HepG2 (cell line): Measurements from ENCODE around the gene NAA38. TPM values are rescaled to one million over a fixed set of nuclear protein-coding genes. Genes with fewer than 3 reads are reported as not detected.

Experiments
- CEBPG ChIP-seq: IDR thresholded peaks from 2 replicates; pipeline ENCODE4 v1.6.1; 2016
- E2F1 ChIP-seq: sonication (generic); formaldehyde crosslinking; IDR thresholded peaks from 2 replicates; pipeline ENCODE4 v1.5.0; 2020; ENCODE audit warnings: missing genetic modification reagents
- ETV5 ChIP-seq: IDR thresholded peaks from 2 replicates; pipeline ENCODE4 v1.6.1; 2018; ENCODE audit warnings: missing biosample characterization, missing genetic modification reagents, inconsistent platforms, borderline replicate concordance
- HHEX ChIP-seq: IDR thresholded peaks from 2 replicates; pipeline ENCODE4 v1.6.1; 2016; ENCODE audit warnings: control low read depth
- HOXD1 ChIP-seq: sonication (generic); formaldehyde crosslinking; IDR thresholded peaks from 2 replicates; pipeline ENCODE4 v1.5.0; 2020; ENCODE audit warnings: missing genetic modification reagents
- KIAA2018 ChIP-seq: sonication (generic); formaldehyde crosslinking; IDR thresholded peaks from 2 replicates; pipeline ENCODE4 v1.5.0; 2020; ENCODE audit warnings: mild to moderate bottlenecking, missing genetic modification reagents, borderline replicate concordance
- MED13 ChIP-seq: sonication (generic); formaldehyde crosslinking; IDR thresholded peaks from 2 replicates; pipeline ENCODE4 v1.5.0; 2020; ENCODE audit warnings: missing genetic modification reagents
- NAIF1 ChIP-seq: sonication (generic); formaldehyde crosslinking; IDR thresholded peaks from 2 replicates; pipeline ENCODE4 v1.5.0; 2020; ENCODE audit warnings: mild to moderate bottlenecking, missing genetic modification reagents, borderline replicate concordance
- REL ChIP-seq: sonication (generic); formaldehyde crosslinking; conservative IDR thresholded peaks from 2 replicates; pipeline ENCODE4 v1.8.0; 2022; ENCODE audit warnings: mild to moderate bottlenecking, missing genetic modification reagents, moderate library complexity
- SIX1 ChIP-seq: sonication (generic); formaldehyde crosslinking; IDR thresholded peaks from 2 replicates; pipeline ENCODE4 v1.4.0; 2020; ENCODE audit warnings: missing genetic modification reagents, borderline replicate concordance
- SPEN ChIP-seq: sonication (generic); formaldehyde crosslinking; IDR thresholded peaks from 2 replicates; pipeline ENCODE4 v1.5.1; 2020; ENCODE audit warnings: low read depth, mild to moderate bottlenecking, missing genetic modification reagents
- TCF7L2 ChIP-seq: IDR thresholded peaks from 2 replicates; pipeline ENCODE4 v1.6.1; 2011; ENCODE audit warnings: mild to moderate bottlenecking, low read depth, low read length, moderate library complexity
- TFAP4 ChIP-seq: sonication (generic); IDR thresholded peaks from 2 replicates; pipeline ENCODE4 v1.6.1; 2016; ENCODE audit warnings: low read depth, borderline replicate concordance
- THYN1 ChIP-seq: sonication (generic); formaldehyde crosslinking; IDR thresholded peaks from 2 replicates; pipeline ENCODE4 v1.8.1; 2023; ENCODE audit warnings: low read depth, mild to moderate bottlenecking, moderate library complexity, missing genetic modification reagents, borderline replicate concordance
- TP53 ChIP-seq: sonication (generic); formaldehyde crosslinking; conservative IDR thresholded peaks from 2 replicates; pipeline ENCODE4 v1.4.0; 2020; ENCODE audit warnings: missing genetic modification reagents
- ZBTB3 ChIP-seq: sonication (generic); formaldehyde crosslinking; IDR thresholded peaks from 2 replicates; pipeline ENCODE4 v1.4.0; 2020; ENCODE audit warnings: low read depth, mild to moderate bottlenecking, moderate library complexity, missing genetic modification reagents, borderline replicate concordance
- ZMYM2 ChIP-seq: sonication (generic); formaldehyde crosslinking; IDR thresholded peaks from 2 replicates; pipeline ENCODE4 v1.8.0; 2022; ENCODE audit warnings: mild to moderate bottlenecking, missing genetic modification reagents
- ZNF549 ChIP-seq: sonication (generic); formaldehyde crosslinking; IDR thresholded peaks from 2 replicates; pipeline ENCODE4 v1.5.0; 2020; ENCODE audit warnings: missing genetic modification reagents
- ZNF672 ChIP-seq: sonication (generic); formaldehyde crosslinking; IDR thresholded peaks from 2 replicates; pipeline ENCODE4 v1.8.1; 2022; ENCODE audit warnings: missing genetic modification reagents
- ZNF75D ChIP-seq: sonication (generic); formaldehyde crosslinking; IDR thresholded peaks from 2 replicates; pipeline ENCODE4 v1.8.1; 2023; ENCODE audit warnings: missing genetic modification reagents, mild to moderate bottlenecking, borderline replicate concordance
- polyA plus RNA-seq, 8 experiments: library from polyadenylated mRNA; depleted of rRNA in 3 of 8; stranded (reverse) in 7 of 8; unstranded in 1 of 8; fragments of >200 nt; fragmentation: Illumina TruSeq in 4 of 8; extraction: Trizol in 4 of 8; gene quantifications; 2 replicates each; pipeline versions ENCODE4 v1.2.1 to v1.2.3, GENCODE V29; 2011 to 2016; ENCODE audit warnings: low read depth in 4 of 8, missing spikeins in 1 of 8, mixed read lengths in 1 of 8; ENCODE audit not compliant: insufficient read depth in 1 of 8
- total RNA-seq, 5 experiments: library from RNA; depleted of rRNA; stranded (reverse); fragments of >200 nt; fragmentation: Illumina TruSeq; extraction: Trizol; gene quantifications; 2 replicates each; pipeline ENCODE4 v1.2.3, GENCODE V29; 2016; ENCODE audit warnings: low read depth in 1 of 5

The NAA38 gene
- total and polyA plus RNA-seq, 2 of the 13 experiments (the other 11 are each of a cell fraction or from before 2014, with no cell fraction given) = 46.9 to 91.6 TPM

DNA sequence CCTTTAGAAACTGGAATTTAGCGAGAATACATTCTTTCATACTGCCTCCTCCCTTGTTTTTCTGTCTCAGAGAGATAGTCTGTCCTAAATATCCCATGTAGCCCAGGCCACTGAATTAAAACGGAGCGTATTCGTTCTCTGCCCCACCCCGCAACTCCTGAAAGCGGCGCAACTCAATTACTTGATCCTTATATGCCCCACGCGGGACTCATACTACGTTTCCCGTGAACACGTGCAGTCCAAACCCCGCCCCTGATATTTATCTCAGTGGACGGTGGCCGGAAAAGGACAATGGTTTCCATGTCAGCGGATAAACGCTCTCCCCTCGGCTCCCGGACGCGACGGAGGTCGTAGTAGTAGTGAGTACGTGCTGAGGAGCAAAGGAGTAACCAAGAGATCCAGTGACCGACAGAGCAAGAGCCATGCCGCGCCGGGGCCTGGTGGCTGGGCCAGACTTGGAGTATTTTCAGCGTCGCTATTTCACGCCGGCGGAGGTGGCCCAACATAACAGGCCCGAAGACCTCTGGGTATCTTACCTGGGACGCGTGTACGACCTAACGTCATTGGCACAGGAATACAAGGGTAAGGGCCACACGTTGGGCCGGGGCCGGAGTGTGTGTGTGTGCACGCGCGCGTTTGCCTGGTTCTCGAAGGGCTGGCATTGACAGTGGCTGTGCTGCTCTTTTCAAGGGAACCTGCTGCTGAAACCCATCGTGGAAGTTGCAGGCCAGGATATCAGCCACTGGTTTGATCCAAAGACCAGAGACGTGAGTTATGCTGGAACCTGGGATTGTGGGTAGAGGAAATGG, 558 bp upstream of the NAA38 start, which contains the start of gene CYB5D1 (continued):
- TF ChIP-seq TFAP4 = peak; percentile 38; the same call in 1 of the 2 replicates
- peak; percentile 54; the same call in 1 of the 2 replicates for TF ChIP-seq ZMYM2 (CRISPR knock-in tag)
- no peak for TF ChIP-seq SIX1 (CRISPR knock-in tag)
- no peak for TF ChIP-seq CEBPG (CRISPR knock-in tag)
- TF ChIP-seq NAIF1 = no peak; the same call in 1 of the 2 replicates
- TF ChIP-seq ZNF75D (CRISPR knock-in tag) = no peak
- no peak for TF ChIP-seq THYN1 (CRISPR knock-in tag)
- TF ChIP-seq ZNF549 (CRISPR knock-in tag) = no peak
- TF ChIP-seq SPEN (CRISPR knock-in tag) = peak; percentile 21; the same call in 1 of the 2 replicates
- no peak for TF ChIP-seq ZBTB3
- TF ChIP-seq TCF7L2 = no peak
- no peak for TF ChIP-seq E2F1 (CRISPR knock-in tag)
- TF ChIP-seq KIAA2018 (CRISPR knock-in tag) = no peak
- 0 out of 2 replicates have a peak, but pooled peaks have one; percentile 5 for TF ChIP-seq HHEX (CRISPR knock-in tag)
- TF ChIP-seq ETV5 (CRISPR knock-in tag) = no peak
- no peak for TF ChIP-seq ZNF672 (CRISPR knock-in tag)
- TF ChIP-seq MED13 (CRISPR knock-in tag) = no peak
- no peak for TF ChIP-seq REL (CRISPR knock-in tag)
- no peak for TF ChIP-seq HOXD1 (CRISPR knock-in tag)
- TF ChIP-seq TP53 (CRISPR knock-in tag) = no peak
